GM19193 (cell line): Measurements from ENCODE around the gene MYD88.
A peak's percentile ranks its signal among the peaks of the same experiment; 100 is the strongest.

ENCODE experiments used
- POLR2A ChIP-seq: IDR thresholded peaks from 4 replicates; pipeline ENCODE4 v1.6.1; 2011; ENCODE audit not compliant: insufficient read depth, insufficient read length; ENCODE audit errors: extremely low read depth

MYD88 gene

DNA sequence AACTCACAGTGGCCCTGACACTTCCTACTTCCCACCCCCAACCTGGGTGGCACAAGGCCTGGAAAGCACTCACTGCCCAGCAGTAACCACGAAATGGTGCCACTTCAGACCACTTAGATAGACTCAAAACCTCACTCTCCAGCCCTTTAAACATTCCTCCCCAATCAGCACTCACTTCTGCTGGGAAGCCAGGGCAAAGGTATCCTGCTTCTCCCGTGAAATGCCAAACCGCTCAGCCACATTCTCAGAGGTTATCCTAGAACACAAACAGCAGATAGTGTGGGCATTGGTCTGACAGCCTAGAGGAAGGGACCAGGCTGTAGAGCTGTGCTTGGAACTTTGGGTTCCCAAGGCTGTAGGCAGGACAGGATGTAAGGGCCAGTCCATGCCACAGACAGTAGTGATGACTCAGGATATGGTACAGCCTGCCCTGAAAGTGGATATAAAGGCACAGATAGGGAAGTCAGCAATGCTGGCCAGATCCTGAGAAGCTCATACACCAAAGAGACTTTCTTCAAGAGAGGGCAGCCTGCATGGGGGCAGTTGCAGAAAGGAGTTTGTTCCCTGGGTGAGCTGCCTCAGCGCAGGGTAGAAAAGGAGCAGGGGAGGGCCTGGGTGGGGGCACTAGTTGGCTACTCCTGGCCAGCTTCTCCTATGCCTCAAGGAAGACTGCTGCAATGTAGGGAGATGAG is 10.7 kb upstream of the MYD88 start:
- TF ChIP-seq POLR2A: no peak

DNA sequence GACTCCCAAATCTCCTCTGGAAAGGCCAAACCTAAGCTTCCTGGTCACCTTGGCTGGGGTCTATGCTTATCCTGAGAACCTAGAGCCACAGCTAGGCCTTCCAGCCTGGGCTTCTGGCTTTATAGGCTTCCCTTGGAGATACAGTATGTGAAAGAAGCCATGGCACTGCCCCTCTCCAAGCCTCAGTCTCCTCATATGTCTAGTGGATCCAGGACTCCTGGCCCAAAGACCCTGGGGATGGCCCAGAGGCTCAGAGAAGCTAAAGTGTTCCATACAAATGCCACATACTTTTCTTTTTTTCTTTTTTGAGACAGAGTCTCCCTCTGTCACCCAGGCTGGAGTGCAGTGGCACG is 10.2 kb upstream of the MYD88 start:
- TF ChIP-seq POLR2A: no peak

DNA sequence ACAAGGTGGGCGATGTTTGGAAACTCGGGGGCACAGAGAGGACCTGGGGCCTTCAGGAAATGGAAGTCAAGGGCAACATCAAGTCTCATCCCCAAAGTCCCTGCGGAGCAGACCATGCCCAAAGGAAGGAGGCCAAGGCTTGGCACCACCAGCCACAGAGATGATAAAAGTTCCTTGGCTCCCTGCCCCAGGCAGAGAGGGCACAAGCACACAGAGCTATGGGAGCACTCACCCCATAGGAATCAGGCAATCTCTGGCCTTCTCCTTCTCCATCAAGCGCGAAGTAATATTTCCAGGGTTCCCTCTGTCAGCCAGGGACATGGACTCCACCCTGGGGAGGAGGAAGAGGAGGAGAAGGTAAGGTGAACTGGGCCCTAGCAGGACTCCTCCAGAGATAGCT is 9.4 kb upstream of the MYD88 start:
- TF ChIP-seq POLR2A: no peak

DNA sequence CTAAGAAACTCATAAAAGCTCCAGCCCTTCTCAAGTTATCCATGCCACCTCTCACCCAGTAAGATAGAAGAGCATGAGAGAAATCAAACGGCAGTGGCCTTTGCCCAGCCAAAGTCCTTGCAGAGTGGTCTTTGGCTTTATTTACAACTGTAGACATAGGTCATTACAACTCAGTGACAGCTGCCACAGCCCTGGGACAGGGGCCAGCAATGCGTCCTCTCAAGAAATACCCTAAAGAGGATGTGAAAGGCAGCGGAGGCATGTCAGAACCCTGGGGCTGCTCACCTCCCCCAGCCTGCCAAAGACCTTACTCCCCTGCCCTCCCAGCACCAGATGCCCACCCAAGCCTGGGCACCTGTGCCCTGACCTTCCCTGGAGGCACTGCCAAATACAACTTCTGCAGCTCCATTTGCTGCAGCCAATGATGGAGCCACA is 7.8 kb upstream of the MYD88 start:
- no peak for TF ChIP-seq POLR2A

DNA sequence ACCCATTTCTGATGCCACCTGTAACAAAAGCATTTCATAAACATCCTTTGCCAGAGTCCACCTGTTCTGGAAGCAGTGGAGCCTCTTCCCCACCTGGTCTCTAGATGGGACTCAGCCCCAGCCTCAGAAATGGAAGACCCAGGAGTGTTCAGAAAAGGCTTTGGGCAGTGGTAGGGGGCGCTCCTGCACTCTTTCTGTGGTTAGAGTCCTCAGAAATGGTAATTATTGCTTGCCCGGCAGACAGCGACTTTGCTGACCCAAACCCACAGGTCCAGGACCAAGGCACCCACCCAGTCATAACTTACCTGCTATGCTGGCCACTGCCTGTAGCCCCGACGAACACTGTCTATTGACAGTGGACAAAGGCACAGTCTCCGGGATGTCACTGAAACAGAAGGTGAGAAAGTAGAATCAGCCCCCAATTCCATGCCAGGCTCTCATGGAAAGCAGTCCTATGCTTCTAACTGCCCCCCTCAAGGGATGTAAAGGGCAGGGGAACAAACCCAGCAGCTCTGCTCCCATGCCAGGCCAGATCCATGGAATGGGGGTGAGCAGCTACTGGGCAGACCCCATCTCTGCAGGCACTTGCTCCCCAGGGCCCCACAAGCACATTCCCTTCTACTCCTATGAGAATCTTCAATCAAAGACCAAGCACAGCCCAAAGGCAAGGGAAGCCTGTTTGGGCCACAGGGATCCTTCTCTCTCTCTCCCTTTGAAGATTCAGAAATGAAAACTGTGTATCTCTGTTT is 6.7 kb upstream of the MYD88 start:
- no peak for TF ChIP-seq POLR2A

DNA sequence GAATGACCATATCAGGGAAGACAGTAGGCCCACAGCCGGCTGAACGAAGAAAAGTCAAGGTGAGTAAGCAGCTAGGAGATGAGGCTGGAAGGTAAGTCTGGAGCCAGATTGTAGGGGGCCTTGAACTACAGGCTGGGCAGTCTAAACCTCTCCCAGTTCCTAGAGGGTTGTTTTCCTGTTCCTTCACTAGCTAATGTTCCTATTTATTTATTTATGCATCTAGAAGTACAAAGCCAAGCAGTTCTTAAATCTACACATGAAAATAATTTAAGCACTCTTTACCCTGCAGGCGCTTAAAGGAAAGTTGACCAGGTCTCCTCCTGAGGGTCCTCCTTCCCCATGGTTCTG is 5.3 kb upstream of the MYD88 start:
- no peak for TF ChIP-seq POLR2A

DNA sequence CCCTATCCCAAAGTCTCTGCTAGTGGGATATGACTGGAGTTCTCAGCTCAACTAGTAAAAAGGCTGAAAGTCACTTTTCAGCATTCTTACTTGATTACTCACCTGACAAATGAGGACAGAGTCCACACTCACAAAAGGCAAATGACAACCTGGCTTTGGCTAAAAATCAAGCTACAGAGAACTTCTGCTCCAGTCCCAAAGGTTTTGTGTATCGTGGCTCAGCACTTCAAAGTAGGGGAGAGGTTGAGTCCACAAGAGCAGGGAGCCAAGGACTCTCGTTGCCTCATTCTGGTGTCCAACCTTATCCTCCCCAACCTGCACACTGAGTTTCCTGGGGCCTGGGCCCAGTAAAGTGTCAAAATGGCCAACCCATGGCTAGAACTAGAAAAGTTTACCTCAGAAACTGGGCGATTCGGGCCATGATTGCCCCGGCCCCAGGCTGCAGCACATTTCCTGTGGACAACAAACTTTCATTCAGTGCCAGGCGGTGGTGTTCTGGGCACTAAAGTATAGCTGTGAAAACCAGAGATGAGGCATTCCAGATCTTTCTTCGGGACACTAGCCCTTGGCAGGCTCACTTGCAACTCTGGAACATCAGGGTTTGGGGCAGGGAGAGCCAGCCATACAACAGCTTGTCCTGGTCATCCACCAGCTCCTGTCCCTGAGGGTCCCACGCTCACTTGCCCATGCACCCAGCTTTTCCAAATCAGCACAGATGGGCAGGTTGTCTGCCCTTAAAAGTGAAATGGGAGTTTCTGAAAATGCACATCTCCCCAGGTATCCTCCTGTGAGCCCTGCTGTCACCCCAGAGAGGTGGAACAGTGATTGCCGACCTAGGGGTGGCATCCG is 4.7 kb upstream of the MYD88 start:
- no peak for TF ChIP-seq POLR2A

DNA sequence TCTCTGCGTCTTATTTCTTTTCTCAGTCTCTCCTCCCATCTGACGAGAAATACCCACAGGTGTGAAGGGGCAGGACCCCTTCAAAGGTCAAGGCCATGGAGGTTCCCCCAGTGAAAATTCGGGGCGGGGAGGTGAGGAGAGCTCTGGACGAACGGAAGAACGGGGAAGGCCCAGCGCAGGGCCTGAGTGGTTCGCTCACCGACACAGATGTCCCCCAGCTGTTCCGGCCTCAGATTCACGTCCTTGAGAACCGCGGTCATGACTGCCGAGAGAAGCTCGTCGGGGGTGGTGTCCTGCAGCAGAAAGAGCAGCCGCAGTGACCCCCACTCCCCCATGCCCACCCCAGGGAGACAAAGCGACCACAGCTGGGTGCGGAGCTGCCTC is 2.1 kb upstream of the MYD88 start:
- TF ChIP-seq POLR2A: no peak

DNA sequence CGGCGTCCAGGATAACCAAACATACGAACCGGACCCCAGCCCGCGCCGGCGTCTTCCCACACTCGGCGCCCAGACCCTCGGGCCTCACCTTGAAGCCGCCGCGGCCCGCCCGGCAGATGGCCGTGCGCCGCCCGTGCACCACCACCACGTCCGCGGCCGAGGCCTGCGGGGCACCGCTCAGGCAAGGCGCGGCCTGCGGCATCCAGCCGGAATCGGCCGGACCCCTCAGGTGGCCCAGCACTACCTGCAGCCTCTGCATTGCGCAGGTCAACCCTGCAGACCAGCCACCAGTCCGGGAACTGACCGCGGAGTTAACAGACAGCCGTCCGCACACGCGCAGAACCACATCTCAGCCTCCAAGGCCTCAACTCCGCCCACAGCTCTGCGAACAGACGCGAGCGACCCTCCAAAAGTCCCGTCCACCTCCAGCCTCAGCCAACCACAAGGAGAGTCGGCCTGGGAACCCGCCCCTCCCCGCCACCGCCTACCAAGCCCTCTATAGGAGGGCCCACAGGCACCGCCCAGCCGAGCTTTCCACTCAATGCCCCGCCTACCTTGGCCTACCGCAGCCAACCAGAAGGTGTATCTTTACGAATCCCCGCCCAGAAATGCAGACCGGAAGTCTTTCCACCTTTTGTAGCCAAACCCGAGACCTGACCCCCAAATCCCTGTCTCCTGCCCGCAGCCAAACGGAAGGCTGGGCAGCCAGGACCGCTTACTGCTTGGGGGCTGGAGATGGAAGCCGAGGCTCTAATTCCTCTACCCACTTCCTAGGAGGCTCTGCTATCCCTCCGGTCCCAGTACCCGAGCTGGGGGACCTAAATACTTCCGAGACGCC is 1.5 kb upstream of the MYD88 start, which contains the start of gene ACAA1:
ACAA1 (minus strand) TSS at position 351 of the 838 bp plus-strand sequence; CDS start at position 259, 92 bp downstream.
- TF ChIP-seq POLR2A: peak; percentile 89

DNA sequence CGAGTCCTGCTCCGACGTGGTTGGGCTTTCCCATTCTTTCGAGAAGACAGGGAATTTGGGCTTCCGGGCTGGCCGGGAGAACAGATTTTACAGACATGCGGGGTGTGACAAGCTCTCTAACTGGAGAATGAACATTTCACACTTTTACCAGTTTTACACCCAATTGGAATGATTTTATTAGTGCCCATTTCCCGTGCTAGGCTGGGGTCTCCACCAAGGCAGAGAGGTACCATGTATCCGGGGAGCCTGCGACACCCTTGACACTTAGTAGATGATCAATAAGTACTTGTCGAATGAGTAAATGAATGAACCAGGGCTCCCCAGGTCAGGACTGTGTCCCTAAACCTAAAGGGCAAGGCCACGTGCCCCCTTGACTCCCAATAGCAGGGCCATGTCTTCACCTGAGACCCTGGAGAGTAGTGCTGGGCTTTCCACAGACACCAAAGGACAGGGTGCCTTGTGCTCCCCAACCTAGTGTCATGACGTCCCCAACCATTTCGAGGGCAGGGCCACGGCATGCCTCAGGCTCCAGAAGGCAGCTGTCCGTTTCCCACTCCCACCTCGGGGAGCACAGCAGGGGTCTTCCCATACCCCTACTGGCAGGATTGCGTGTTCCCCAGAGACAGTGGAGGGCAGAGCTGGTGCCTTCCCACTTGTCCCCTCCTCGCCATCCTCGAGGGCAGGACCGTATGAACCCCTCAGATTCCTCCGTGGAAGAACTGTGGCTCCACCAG is 679 bp upstream of the MYD88 start:
- no peak for TF ChIP-seq POLR2A

DNA sequence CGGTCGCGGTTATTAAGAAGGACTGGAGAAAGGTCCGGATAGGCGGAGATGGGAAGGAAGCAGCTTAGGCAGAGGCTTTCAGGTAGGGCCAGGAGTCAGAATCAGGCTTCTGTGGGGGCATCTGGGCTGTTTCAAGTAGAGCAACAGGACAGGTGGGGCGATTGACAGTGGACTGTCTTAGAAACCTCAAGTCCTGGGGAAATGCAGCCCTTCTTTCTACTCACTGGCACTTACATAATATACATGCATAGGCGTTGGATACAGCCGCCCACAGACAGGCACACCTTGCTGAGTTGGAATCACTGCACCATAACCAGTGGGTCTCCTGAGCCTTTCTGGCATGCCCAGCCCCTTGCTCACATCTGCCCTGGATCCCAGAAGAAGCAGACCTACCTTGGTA is 730 bp downstream of the MYD88 start:
- no peak for TF ChIP-seq POLR2A

DNA sequence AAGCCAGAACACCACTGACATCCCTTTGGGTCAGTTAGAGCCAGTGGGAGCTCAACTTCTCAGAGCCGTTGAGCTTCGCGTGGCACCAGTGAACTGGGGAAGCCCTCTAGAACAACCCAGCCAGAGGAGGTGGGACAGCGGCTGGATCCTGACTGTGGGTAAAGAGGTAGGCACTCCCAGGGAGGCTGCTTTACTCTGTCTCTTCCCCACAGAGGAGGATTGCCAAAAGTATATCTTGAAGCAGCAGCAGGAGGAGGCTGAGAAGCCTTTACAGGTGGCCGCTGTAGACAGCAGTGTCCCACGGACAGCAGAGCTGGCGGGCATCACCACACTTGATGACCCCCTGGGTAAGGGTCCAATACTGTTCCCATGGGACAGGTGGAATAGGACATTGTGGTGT is 1.2 kb downstream of the MYD88 start:
- no peak for TF ChIP-seq POLR2A

DNA sequence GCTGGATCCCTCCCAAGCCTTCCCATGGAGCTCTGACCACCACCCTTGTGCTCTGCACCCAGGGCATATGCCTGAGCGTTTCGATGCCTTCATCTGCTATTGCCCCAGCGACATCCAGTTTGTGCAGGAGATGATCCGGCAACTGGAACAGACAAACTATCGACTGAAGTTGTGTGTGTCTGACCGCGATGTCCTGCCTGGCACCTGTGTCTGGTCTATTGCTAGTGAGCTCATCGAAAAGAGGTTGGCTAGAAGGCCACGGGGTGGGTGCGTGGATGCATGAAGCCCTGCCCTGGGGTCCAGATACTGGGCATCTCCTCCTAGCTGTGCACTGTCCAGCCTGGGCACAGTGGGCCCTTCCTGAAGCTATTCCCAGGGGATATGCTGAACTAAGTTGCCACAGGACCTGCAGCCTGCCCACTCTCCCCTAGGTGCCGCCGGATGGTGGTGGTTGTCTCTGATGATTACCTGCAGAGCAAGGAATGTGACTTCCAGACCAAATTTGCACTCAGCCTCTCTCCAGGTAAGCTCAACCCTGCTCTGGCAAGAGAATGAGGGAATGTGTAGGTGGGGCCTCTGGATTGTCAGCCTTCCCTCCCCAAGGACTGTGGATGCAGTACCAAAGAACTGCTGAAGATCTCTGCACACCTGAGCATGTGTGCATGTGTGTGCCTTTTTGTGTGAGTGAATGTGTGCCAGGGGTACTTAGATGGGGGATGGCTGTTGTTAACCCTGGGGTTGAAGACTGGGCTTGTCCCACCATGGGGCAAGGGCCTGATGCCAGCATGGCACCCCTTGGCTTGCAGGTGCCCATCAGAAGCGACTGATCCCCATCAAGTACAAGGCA is 2.1 kb downstream of the MYD88 start:
- no peak for TF ChIP-seq POLR2A
